HFF-Myc (cell line): ENCODE data around the gene RNF222.
A peak's percentile ranks its signal among the peaks of the same experiment; 100 is the strongest.
"Not testable (repeated sequence)": the region's sequence is repeated elsewhere in the genome, so short reads cannot be mapped to it uniquely, and the experiment has no call there.

Source experiments
- DNase-seq: peaks from one replicate; pipeline ENCODE4 v3.0.0-alpha.2; 2011; ENCODE audit warnings: low read depth; ENCODE audit errors: extremely low read depth
- H3K4me3 ChIP-seq: replicated peaks from 2 replicates; pipeline ENCODE4 v1.5.1; 2011; ENCODE audit warnings: low read depth, mild to moderate bottlenecking, control low read depth, low read length
- TF ChIP-seq, protein P1 (sequence below): IDR thresholded peaks from 2 replicates; pipeline ENCODE4 v1.5.1; 2012; ENCODE audit warnings: mild to moderate bottlenecking, low read depth, low read length, control low read depth; ENCODE audit errors: missing control alignments

RNF222 gene

DNA sequence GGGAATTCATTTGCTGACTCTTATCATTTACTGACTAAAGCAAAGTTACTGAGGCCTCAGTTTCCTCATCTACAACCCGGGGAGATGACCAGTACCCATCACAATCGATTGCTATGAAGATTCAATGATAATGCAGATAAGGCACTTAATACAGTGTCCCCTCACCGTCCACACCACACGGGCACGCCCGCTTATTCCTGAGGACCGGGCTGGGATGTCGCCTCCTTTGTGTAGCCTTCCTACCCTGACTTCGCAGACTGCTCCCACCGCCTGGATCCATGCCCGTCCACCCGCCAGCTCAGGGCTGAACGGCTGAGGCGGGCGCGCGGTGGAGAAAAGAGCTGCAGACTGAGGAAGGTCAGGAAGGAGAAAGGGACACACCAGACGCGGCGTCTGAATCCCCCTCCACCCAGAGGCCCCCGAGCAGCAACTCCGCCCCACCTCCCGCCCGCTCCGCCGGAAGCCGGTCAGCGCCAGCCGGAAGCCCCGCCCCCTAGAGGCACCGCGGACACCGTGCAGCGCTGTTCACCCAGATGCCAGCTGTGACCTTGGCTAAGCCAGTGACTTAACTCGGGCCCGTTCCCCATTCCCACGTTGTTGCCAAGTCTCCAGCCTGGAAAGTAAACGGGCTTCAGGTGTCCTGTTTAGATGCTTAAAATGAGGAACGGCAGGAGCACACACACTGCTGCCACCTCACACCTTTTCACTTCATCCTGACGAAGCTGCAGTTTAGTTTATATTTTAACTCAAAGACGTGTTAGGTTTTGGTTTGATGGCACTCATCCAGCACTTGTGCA is 21.2 kb downstream of the RNF222 start, which contains the start of gene KRABD2:
Gene KRABD2 (minus strand): TSS at position 434 of the 797 bp plus-strand sequence.
- DNase-seq: peak; percentile 71
- H3K4me3 ChIP-seq: peak within 1 kb of the TSS; percentile 44
- TF ChIP-seq, protein P1, sequence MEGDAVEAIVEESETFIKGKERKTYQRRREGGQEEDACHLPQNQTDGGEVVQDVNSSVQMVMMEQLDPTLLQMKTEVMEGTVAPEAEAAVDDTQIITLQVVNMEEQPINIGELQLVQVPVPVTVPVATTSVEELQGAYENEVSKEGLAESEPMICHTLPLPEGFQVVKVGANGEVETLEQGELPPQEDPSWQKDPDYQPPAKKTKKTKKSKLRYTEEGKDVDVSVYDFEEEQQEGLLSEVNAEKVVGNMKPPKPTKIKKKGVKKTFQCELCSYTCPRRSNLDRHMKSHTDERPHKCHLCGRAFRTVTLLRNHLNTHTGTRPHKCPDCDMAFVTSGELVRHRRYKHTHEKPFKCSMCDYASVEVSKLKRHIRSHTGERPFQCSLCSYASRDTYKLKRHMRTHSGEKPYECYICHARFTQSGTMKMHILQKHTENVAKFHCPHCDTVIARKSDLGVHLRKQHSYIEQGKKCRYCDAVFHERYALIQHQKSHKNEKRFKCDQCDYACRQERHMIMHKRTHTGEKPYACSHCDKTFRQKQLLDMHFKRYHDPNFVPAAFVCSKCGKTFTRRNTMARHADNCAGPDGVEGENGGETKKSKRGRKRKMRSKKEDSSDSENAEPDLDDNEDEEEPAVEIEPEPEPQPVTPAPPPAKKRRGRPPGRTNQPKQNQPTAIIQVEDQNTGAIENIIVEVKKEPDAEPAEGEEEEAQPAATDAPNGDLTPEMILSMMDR: peak; percentile 56

DNA sequence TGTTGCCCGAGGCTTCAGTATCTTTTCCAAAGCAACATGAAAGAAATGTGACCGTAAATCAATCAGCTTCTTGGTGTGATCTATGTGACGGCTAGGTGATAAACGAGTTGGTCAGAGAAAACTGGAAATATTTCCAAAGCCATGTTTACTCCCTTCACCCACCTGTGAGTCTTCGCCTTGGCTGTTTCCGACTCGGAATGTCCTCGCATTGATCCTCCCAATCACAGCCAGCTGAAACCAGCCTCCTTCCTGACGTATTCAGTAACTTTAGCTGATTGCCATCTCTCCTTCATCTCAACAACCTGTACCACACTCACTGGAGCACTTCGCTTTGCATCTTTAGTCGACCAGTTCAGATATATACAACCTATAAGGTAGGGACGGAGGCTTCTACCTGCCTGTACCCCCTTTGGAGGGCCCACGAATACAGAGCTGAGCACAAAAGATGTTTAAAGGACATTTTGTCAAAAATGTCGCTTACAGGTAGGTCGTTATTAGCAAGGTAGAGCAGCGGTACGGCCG is 21.8 kb downstream of the RNF222 start:
- DNase-seq: no peak
- H3K4me3 ChIP-seq: peak overlapping the region; percentile 44
- TF ChIP-seq, protein P1: no peak

DNA sequence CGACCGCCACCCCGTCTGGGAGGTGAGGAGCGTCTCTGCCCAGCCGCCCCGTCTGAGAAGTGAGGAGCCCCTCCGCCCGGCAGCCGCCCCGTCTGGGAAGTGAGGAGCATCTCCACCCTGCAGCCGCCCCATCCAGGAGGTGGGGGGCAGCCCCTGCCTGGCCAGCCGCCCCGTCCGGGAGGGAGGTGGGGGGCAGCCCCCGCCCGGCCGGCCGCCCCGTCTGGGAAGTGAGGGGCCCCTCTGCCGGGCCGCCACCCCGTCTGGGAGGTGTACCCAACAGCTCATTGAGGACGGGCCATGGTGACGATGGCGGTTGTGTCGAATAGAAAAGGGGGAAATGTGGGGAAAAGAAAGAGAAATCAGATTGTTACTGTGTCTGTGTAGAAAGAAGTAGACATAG is 23.8 kb downstream of the RNF222 start:
- H3K4me3 ChIP-seq, DNase-seq: not testable (repeated sequence)

DNA sequence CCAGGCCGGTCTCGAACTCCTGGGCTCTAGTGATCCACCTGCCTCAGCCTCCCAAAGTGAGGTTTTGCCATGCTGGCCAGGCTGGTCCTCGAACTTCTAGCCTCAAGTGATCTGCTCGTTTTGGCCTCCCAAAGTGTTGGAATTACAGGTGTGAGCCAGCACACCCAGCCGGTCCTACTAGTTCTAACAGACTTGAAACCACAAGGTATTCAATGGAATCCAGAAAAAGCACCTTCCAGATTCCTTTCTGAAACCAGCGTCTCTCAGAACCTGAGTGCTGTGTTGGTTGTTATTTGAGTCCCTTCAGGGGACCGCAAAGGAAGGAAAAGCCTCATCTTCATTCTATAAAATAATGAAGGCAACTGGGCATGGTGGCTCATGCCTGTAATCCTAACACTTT is 25.2 kb downstream of the RNF222 start:
- no peak for DNase-seq
- H3K4me3 ChIP-seq: no peak overlapping the region
- TF ChIP-seq, protein P1: no peak

DNA sequence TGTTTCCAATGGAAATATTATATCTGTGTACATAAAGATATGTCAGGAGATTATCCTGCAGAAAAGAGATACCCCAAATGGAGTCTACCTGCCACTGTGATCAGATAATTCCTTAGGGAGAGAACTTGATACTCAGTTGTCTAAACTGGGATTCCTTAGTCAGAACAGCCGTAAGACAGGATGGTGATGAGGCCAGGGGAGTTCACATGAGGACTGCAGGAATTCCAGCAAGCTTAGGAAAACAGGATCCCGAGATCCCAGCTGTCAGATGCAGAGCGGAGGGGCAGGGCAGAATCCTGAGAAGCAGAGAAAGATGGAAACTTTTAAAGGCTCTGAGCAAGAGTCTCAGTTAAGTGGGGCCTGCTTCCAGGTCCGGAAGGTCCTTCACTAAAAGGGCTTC is 25.8 kb downstream of the RNF222 start:
- TF ChIP-seq, protein P1: no peak
- no peak overlapping the region for H3K4me3 ChIP-seq
- DNase-seq: no peak

DNA sequence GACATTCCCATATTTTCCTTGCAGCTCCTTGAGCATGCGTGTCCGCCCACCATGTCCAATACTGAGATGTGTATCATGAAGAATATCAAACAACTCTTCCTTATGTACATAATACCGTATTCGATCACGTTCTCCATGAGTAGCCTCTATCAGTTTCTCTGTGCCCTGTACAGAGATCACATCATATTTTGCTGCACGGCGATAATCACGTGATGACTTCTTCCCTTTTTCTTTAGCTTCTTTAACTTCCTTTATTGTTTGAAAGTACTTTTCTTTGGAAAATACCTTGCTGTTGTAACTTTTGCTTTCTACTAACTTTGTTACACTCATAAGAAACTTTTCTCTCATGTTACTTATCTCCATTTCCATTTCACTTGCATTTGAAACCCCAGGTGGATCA is 27.7 kb downstream of the RNF222 start:
- TF ChIP-seq, protein P1: no peak
- DNase-seq: no peak
- no peak overlapping the region for H3K4me3 ChIP-seq

DNA sequence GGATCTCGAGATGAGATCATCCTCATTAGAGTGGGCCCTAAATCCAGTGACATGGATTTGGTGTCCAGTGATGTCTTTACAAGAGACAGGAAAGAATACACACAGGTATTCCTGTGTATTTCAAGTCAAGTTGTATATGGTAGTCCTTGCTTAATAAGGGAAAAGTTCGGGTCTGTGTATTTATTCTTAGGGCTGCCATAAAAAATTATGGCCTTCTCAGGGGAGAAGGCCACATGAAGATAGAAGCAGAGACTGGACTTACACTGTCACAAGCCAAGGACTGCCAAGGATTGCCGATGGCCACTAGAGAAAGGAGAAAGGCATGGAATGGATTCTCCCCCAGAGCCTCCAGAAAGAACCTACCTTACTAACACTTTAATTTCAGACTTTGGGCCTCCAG is 29.4 kb downstream of the RNF222 start:
- TF ChIP-seq, protein P1: no peak
- no peak for DNase-seq
- no peak overlapping the region for H3K4me3 ChIP-seq
